OCI-LY1 (cell line): ENCODE data around the gene CTXND1.

ENCODE experiments used
- H2AFZ ChIP-seq: fragments of 200-600 bp; sonication (generic), shearing (Covaris generic); 2 replicates; pipeline ENCODE4 v1.6.0; 2014; ENCODE audit warnings: antibody characterized with exemption, mild to moderate bottlenecking, low read length
- H3F3A ChIP-seq: fragments of 200-600 bp; sonication (generic), shearing (Covaris generic); 2 replicates; pipeline ENCODE4 v1.6.0; 2014; ENCODE audit warnings: mild to moderate bottlenecking, antibody characterized with exemption, low read length, moderate library complexity; ENCODE audit not compliant: insufficient read depth
- H3K27ac ChIP-seq: fragments of 200-600 bp; sonication (generic); 2 replicates; pipeline ENCODE4 v1.5.1; 2014; ENCODE audit warnings: low read length, mixed run types, mild to moderate bottlenecking, low read depth; ENCODE audit not compliant: poor library complexity, severe bottlenecking
- H3K27me3 ChIP-seq: fragments of 200-600 bp; sonication (generic); 2 replicates; pipeline ENCODE4 v1.6.0; 2014; ENCODE audit warnings: antibody characterized with exemption, mild to moderate bottlenecking, low read length, moderate library complexity; ENCODE audit not compliant: insufficient read depth
- H3K36me3 ChIP-seq: fragments of 200-600 bp; sonication (generic); 2 replicates; pipeline ENCODE4 v1.6.1; 2014; ENCODE audit warnings: mild to moderate bottlenecking, antibody characterized with exemption, low read length, moderate library complexity, mixed read lengths; ENCODE audit not compliant: insufficient read depth
- H3K4me1 ChIP-seq: fragments of 200-600 bp; sonication (generic); 2 replicates; pipeline ENCODE4 v1.5.1; 2014; ENCODE audit warnings: mild to moderate bottlenecking, low read length, moderate library complexity; ENCODE audit not compliant: insufficient read depth, severe bottlenecking
- H3K4me2 ChIP-seq: fragments of 200-600 bp; sonication (generic), shearing (Covaris generic); 2 replicates; pipeline ENCODE4 v1.6.1; 2014; ENCODE audit warnings: low read length
- H3K4me3 ChIP-seq: fragments of 200-600 bp; sonication (generic); 2 replicates; pipeline ENCODE4 v1.5.1; 2014; ENCODE audit warnings: low read length, low read depth, mild to moderate bottlenecking, mixed read lengths; ENCODE audit not compliant: poor library complexity, severe bottlenecking
- H3K79me2 ChIP-seq: fragments of 200-600 bp; shearing (Covaris generic); 2 replicates; pipeline ENCODE4 v1.6.1; 2016; ENCODE audit warnings: mixed run types, low read length, mixed read lengths; ENCODE audit not compliant: insufficient read depth
- H3K9ac ChIP-seq: fragments of 200-600 bp; sonication (generic), shearing (Covaris generic); 2 replicates; pipeline ENCODE4 v1.6.1; 2014; ENCODE audit warnings: mild to moderate bottlenecking, low read length, mixed read lengths
- H3K9me2 ChIP-seq: fragments of 200-600 bp; sonication (generic), shearing (Covaris generic); 2 replicates; pipeline ENCODE4 v1.6.1; 2014; ENCODE audit warnings: low read depth, mild to moderate bottlenecking, low read length, mixed read lengths
- H3K9me3 ChIP-seq: fragments of 200-600 bp; shearing (Covaris generic); 2 replicates; pipeline ENCODE4 v1.6.1; 2014; ENCODE audit warnings: low read length, mixed read lengths
- H4K20me1 ChIP-seq: fragments of 200-600 bp; sonication (generic), shearing (Covaris generic); 2 replicates; pipeline ENCODE4 v1.6.0; 2016; ENCODE audit warnings: mild to moderate bottlenecking, low read length; ENCODE audit not compliant: insufficient read depth
- EZH2 ChIP-seq: fragments of 200-600 bp; sonication (generic), shearing (Covaris generic); IDR thresholded peaks from 2 replicates; pipeline ENCODE4 v1.8.0; 2017; ENCODE audit warnings: borderline replicate concordance, mixed run types, mild to moderate bottlenecking, antibody characterized with exemption, low read length, moderate library complexity, mixed read lengths
- TF ChIP-seq, protein P1 (sequence below): fragments of 200-600 bp; sonication (generic), shearing (Covaris generic); IDR thresholded peaks from 2 replicates; pipeline ENCODE4 v1.5.1; 2017; ENCODE audit warnings: mild to moderate bottlenecking, antibody characterized with exemption, low read length, moderate library complexity, mixed read lengths

CTXND1 gene

DNA sequence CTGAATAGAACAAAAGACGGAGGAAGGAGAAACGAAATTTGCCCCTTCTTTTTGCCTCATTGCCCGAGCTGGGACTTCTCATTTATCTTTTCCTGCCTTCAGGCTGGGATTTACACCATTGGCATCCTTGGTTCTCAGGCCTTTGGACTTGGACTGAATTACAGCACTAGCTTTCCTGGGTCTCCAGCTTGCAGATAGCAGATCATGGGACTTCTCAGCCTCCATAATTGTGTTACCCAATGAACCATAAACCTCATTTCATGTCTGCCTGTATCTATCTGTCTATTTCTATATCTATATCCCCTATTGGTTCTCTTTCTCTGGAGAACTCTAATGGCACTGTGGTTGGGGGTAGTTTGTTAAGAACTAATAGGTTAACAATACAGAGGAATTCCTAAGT lies 31.5 kb upstream of the CTXND1 start:
- Histone ChIP-seq H4K20me1 (no peaks in the 10 kb centered on the region), H3K9ac (no peak overlapping the region), H3K79me2 (no peaks in the 10 kb centered on the region), H3K4me3 (no peak overlapping the region), H3K27me3 (no peaks in the 10 kb centered on the region), H3F3A (no peaks in the 10 kb centered on the region), H3K27ac (no peak overlapping the region), H3K4me1 (no peaks in the 10 kb centered on the region), H3K9me3 (no peaks in the 10 kb centered on the region), H3K9me2 (no peaks in the 10 kb centered on the region), H3K36me3 (no peaks in the 10 kb centered on the region), H2AFZ (no peak overlapping the region), H3K4me2 (no peak overlapping the region)
- TF ChIP-seq EZH2: no peak
- TF ChIP-seq, protein P1, sequence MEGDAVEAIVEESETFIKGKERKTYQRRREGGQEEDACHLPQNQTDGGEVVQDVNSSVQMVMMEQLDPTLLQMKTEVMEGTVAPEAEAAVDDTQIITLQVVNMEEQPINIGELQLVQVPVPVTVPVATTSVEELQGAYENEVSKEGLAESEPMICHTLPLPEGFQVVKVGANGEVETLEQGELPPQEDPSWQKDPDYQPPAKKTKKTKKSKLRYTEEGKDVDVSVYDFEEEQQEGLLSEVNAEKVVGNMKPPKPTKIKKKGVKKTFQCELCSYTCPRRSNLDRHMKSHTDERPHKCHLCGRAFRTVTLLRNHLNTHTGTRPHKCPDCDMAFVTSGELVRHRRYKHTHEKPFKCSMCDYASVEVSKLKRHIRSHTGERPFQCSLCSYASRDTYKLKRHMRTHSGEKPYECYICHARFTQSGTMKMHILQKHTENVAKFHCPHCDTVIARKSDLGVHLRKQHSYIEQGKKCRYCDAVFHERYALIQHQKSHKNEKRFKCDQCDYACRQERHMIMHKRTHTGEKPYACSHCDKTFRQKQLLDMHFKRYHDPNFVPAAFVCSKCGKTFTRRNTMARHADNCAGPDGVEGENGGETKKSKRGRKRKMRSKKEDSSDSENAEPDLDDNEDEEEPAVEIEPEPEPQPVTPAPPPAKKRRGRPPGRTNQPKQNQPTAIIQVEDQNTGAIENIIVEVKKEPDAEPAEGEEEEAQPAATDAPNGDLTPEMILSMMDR: no peak

DNA sequence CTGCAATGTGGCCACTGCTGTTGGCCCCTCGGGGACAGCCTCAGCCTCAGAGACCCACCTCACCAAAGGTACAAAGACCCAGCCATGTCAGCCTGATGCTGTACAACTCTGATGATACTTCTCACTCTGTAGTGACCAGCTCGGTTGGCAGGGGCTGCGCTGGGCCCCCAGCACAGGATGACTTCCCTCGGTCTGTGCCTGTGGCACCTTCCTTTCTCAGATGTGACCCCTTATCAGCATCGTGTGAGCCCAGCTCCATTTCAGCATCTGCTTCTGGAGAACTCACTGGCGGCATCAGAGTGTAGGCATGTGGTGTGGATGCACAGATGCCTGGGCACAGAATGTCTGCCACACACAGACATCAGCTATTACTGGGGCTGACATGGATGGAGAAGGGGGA lies 25.1 kb upstream of the CTXND1 start:
- no peaks in the 10 kb centered on the region for H4K20me1 ChIP-seq
- TF ChIP-seq EZH2: no peak
- TF ChIP-seq, protein P1: no peak

DNA sequence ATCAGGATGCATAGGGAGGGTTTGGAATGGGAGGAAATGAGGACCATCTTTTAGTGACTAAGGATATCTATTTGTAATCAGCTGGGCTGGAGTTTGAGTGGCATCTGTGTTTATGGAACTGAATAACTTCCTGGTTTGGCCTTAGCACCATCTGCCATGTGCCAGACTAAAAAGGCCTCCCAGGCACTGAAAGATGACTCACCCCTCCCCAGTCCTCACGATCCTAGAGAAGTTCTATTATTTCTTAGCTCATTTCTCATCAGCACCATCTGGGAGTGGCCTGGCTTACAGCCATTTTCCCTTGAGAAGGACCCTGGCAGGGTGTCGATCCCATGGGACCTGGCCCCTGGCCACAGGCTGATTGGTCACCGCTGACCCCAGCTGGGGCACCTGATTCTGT lies 23.9 kb upstream of the CTXND1 start:
- no peaks in the 10 kb centered on the region for H3K9me2 ChIP-seq
- no peaks in the 10 kb centered on the region for H4K20me1 ChIP-seq
- no peak overlapping the region for H3K27ac ChIP-seq
- no peaks in the 10 kb centered on the region for H3K79me2 ChIP-seq
- H2AFZ ChIP-seq: no peak overlapping the region
- H3K9me3 ChIP-seq: no peaks in the 10 kb centered on the region
- no peaks in the 10 kb centered on the region for H3K36me3 ChIP-seq
- H3F3A ChIP-seq: no peaks in the 10 kb centered on the region
- no peak overlapping the region for H3K4me2 ChIP-seq
- H3K27me3 ChIP-seq: no peaks in the 10 kb centered on the region
- no peak overlapping the region for H3K4me3 ChIP-seq
- H3K9ac ChIP-seq: no peak overlapping the region
- H3K4me1 ChIP-seq: no peaks in the 10 kb centered on the region
- TF ChIP-seq EZH2: no peak
- TF ChIP-seq, protein P1: no peak

More for the DNA sequence above, 25.1 kb upstream of the CTXND1 start:
- no peak overlapping the region for H3K27ac ChIP-seq
- no peak overlapping the region for H2AFZ ChIP-seq
- no peaks in the 10 kb centered on the region for H3K27me3 ChIP-seq
- H3K9ac ChIP-seq: no peak overlapping the region
- H3F3A ChIP-seq: no peaks in the 10 kb centered on the region
- no peak overlapping the region for H3K4me3 ChIP-seq
- no peaks in the 10 kb centered on the region for H3K36me3 ChIP-seq
- H3K9me3 ChIP-seq: no peaks in the 10 kb centered on the region
- no peak overlapping the region for H3K4me2 ChIP-seq
- H3K79me2 ChIP-seq: no peaks in the 10 kb centered on the region
- H3K9me2 ChIP-seq: no peaks in the 10 kb centered on the region
- H3K4me1 ChIP-seq: no peaks in the 10 kb centered on the region
